GM21528 (cell line): ENCODE results near the gene DPP9.
"Not testable (repeated sequence)": the region's sequence is repeated elsewhere in the genome, so short reads cannot be mapped to it uniquely, and the experiment has no call there.

Experiments
- ATAC-seq: cut with Tn5 transposase; IDR thresholded peaks from one replicate; pipeline ENCODE4 v1.9.1; 2021; ENCODE audit warnings: mild to moderate bottlenecking, moderate library complexity; ENCODE audit not compliant: unreplicated experiment, low FRiP score

Gene DPP9

DNA sequence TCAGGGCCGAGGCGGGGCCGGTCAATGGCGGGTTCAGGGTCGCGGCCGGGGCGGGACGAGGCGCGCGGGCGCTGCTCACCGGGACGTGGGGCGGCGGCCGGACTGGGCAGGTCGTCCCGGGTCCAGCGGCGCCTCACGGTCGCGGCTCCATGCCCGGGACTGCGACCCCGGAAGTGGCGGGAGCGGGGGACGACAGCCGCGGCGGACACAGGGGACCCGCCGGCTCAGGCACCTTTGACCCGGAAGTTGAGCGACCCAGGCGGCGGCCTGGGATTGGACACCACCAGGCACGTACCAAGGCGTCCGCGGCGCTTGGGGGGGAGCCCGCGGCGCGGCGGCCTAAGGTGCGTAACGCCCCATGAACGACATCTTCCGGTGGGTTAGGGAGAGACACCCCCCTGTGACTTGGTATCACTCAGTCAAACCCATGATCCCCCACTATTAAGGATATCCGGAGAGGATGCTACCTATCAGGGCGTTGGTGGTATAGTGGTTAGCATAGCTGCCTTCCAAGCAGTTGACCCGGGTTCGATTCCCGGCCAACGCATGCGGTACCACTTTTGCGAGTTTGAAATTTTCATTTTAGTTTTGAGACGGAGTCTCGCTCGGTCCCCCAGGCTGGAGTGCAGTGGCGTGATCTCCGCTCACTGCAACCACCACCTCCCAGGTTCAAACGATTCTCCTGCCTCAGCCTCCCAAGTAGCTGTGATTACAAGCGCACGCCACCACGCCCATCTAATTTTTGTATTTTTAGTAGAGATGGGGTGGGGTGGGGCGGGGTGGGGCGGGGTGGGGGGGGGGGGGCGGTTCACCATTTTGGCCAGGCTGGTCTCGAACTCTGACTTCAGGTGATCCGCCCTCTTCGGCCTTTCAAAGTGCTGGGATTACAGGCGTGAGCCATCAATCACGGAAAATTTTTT, at the start of gene DPP9:
Gene DPP9 (minus strand): TSS at position 248 of the 920 bp plus-strand sequence. CDS start 3,936 bp downstream, outside the sequence.
- ATAC-seq: peak; percentile 84

DNA sequence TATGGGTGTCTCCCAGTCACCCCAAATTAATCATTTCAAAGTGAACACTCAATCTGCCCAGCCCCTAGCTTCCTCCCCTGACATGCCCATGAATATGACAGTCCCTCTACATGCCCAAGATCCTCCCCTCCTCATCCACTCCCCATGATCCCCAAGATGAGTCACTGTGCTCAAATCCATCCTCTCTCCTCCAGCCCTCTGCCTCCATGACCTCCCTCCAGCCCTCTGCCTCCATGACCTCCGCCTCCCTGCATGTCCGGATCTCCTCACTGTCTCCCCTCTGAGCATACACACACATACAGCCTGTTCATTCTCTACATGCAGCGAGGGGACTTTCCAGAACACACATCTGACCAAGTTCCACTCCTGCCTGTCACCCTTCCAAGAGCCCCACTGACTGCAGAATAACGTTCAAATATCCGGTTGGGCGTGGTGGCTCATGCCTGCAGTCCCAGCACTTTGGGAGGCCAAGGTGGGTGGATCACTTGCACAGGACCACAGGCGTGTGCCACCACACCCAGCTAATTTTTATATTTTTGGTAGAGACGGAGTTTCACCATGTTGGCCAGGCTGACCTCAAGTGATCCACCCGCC, 49.5 kb upstream of the DPP9 start:
- ATAC-seq: no peak

DNA sequence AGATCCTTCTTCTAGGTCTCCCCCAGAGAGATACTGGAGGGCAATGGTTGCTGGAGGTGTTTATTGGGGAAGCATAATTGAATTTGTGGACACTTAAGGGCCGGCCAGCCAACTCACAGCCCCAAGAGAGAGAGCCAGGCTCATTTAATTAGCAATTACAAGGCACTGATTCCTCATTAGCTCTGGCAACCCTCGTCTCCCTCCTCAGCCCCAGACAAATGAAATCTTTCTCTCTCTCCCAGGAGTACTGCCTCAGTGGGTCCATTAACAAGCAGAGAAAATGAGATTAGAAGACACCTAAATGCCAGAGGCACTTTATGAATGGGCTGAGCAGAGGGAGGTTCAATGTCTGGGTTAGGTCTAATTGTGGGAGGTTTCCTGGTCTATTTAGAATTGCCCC, 48.9 kb upstream of the DPP9 start:
- no peak for ATAC-seq

DNA sequence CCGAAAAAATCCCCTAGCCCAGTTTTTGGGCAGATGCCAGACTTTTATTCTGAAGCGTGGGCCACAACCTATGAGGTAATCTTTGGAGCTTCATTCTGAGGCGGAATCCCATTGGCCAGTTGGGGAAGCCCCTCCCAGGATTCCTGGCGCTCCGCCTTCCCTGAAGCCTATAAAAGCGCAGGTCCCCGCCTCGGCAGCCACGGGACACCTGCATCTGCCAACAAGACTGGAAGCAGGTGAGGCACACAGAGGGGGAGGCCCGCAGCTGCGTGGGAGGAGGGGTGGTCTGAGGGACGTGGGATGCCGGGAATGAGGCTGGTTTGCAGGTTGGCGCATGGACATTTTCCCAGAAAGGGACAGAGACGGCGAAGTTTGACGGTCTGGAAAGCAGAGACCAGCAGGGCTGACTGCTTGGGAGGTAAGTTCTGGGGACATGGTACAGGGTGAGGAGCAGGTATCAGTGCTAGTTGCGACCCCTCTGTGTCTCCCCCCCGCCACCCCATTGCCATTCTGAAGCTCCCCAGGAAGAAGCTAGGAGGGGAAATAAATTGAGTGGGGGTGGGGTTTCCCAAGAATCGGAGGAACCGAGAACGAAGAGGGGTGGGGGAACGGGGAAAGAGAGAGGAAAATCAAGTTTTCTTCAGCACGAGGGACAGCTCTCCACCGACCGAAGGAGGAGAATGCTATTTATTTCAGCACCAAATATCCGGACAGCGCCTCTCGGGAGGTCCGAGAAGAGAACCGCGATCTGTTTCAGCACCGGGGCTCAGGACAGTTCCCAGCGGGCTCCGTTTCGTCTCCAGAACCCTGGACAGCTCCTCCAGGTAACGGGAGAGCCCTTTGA, 45.5 kb upstream of the DPP9 start:
- no peak for ATAC-seq

DNA sequence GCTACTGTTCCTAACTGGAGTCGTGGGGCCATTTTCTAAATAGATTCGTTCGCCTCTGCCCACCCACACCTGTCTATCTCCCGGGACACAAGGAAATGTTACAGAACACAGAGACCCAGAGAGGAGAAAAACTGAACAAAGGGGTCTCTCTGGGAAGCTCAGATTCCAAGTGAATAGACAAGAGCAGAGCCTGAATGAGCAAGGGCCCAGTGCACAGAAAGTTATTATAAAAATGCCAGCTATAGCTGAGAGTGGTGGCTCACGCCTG, 40.7 kb upstream of the DPP9 start:
- no peak for ATAC-seq

DNA sequence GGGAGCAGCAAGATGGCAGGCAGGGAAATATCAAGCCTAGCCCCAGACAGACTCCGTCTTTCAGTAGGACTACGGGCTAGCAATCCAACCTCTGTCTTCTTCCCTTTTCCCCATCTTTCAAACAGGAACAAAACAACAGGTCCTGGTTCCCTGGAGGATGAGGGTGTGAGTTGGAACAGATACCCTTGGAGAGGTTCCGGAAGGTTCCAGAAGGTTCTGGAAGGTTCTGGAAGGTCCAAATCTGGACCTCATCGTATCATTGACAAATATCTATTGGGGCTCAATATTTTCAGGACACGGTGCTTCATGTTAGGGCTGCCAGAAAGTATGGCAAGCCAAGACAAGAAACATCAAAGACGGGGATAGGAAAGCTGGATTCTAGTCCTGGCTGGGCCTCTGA, 39.4 kb upstream of the DPP9 start:
- no peak for ATAC-seq

DNA sequence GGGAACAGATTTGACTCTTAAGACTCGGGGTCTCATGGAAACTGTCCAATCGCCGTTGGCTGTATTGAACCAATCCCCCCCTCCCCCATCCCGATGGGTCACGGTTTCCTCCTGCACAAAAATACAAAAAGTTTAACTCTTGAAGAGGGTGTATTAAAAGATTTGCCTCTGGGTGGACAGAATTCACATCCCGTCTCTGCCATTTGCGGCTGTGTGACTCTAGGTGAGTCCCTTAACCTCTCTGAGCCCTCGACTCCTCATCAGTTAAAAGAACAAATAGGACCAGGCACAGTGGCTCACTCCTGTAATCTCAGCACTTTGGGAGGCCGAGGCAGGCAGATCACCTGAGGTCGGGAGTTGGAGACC, 36.6 kb upstream of the DPP9 start:
- ATAC-seq: no peak

DNA sequence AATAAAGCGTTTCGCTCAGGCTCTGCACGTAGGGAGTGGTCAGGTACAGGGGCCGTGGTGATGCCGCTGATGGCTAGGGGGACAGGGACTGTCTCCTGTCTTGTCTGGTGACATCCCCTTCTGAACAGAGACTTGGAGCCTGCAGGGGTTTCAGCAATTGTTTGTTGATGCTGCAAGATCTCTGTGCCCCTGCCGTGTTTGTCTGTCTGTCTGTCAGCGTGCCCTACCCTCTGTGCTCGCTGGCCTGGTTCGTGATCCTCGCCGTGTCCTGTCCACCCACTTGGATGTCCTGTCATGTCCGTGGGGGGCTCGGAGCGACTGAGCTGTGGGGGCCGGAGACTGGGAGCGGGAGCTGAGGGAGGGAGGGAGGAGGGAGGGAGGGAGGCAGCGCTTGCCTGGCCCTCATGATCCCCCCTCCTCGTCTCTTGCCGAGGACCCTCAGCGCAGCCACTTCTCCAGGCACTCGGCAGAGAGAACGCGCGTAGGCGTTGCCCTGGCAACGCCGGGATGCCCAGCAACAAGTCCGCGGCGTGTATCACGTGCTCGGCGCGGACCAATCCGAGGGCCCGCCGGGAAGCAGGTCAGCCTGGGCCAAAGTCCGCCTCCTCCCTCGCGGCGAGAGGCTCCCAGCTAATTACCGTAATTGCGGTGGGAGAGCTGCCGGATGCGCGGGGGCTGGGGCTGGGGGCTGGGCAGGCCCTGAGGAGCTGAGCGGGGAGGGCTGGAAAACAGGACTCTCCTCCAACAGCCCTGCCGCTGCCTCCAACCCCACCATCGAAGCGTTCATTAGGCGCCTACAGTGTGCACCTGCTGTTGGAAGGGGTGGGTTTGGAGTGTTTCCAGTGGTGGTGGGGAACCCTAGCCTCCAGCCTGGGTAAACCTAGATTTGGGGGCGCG, 36.0 kb upstream of the DPP9 start:
- ATAC-seq: no peak

DNA sequence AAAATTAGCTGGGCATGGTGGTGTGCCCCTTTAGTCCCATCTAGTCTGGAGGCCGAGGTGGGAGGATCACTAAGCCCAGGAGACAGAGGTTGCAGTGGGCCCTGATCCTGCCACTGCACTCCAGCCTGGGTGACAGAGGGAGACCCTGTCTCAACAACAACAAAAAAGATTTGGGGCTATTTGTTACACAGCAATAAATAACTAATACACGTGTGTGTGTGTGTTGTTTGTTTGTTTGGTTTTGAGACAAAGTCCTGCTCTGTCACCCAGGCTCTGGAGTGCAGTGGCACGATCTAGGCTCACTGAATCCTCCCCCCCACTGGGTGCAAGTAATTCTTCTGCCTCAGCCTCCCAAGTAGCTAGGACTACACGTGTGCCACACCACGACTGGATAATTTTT, 35.0 kb upstream of the DPP9 start:
- no peak for ATAC-seq

DNA sequence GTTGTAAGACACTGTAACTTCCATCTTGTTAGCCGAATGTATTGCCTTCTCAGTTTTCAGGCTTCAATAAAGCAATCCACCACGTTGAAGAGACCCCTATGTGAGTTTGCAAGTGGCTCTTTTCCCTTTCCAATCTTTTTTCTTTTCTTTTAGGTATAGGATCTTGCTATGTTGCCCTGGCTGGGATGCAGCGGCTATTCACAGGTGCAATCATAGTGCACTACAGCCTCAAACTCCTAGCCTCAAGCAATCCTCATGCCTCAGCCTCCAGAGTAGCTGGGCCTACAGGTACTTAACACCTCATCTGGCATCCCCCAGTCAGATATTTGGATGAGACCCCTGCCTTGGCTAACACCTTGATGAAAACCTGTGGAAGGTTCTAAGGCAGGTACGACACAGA, 34.4 kb upstream of the DPP9 start:
- no peak for ATAC-seq

DNA sequence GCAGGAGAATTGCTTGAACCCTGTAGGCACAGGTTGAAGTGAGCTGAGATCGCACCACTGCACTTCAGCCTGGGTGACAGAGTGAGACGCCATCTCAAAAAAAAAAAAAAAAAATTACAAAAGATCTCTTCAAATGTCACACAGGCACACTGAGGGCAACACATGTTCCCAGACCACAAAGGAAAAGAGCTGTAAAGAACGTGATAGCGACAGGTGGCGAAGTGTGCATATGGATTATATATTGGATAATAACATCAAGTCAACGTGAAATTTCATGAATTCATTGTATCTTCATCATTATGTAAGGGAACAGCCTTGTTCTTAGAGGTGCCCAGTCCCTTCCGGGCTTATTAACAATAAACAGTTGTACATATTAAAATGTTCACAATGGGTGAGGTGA, 31.8 kb upstream of the DPP9 start:
- no peak for ATAC-seq

DNA sequence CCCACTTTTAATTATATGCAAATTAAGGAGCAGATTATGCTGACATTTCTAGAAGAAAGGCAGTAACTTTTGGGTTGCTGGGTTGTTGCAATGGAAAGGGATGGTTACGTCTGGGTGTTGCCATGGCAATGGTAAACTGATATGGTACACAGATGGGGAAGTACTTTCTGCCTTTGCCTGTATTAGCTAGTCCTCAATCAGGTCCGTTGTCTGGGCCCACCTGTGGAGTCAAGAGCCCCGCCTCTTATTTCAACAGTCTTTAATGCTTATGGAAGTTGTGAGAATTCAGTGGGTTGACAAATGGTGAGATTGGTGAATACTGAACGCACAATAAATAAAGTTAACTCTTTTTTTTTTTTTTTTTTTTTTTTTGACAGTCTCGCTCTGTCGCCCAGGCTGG, 30.6 kb upstream of the DPP9 start:
- no peak for ATAC-seq

DNA sequence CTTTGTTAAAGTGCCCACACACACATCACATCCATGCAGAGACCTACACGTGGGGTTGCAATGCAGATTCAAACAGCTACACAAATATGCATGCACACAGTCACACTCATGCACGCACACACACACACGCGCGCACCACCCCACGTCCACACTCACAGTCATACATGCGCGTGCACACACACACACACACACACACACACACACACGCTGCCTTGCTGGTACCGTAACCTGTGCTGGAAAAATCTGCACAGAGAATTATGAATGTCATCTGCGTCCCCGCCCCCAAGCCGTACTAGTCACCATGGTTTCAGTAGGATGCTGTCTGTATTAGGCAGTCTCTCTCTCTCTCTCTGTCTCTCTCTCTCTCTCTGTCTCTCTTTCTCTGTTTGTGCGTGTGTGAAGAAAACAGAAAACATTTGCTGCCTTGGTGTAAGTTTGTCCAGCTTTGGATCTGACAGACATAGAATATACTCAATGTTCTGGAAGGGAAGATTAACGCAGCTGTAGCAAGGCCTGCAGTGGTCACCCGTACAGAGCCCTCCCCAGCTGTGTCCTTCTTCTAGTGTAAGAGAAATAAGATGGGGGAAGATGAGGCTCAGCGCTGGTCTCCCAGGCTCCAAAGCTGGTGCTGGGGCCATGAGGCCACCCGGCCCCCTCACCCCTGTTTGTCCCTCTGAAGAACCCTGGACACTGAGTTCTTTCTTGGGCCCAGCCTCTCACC, 26.4 kb upstream of the DPP9 start:
- ATAC-seq: no peak

DNA sequence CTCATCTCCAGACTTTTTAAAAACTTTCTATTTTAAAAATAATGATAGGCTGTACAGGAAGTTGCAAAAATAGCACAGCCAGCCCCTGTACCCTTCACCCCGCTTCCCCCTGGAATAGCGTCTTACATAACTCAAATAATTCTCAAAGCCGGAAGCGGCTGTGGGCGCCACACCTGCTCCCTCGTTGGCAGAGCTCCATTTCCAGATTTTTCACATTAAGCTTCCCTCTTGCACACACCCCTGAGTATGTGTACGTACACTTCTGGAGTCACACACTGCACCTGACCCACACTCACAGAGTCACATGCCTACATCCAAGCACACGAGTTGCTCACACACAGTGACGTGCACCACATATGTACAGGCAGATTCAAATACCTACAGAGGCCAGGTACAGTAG, 24.9 kb upstream of the DPP9 start:
- no peak for ATAC-seq

DNA sequence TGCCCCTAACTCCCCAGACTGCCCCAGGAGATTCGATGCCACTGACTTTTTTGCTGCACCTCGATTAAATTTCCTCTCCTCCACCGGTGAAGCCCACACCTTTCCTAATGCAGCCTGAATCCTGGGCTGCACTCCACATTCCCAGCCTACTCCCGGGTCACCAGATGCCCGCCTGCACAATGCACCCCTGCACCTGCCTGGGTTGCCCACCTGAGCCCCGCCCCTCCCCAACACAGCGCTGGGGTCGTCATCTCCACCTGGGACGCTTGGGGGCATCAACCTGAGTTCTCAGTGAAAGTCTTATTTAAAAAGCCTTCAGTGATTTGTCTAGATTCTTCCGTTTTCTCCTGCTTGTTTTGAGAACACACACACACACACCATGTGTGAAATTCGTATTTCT, 24.5 kb upstream of the DPP9 start:
- no peak for ATAC-seq

DNA sequence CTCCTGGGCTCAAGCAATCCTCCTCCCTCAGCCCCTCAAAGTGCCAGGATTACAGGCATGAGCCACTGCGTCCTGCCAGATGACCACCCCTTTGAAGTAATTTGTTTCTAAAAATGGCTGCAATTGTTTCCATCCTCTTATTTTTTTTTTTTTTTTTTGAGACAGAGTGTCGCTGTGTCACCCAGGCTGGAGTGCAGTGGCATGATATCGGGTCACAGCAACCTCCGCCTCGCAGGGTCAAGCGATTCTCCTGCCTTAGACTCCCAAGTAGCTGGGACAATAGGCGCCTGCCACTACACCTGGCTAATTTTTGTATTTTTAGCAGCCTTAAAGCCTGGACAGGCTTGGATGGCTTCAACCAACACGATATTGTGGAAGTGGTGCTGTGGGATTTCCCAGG, 22.3 kb upstream of the DPP9 start:
- ATAC-seq: no peak

DNA sequence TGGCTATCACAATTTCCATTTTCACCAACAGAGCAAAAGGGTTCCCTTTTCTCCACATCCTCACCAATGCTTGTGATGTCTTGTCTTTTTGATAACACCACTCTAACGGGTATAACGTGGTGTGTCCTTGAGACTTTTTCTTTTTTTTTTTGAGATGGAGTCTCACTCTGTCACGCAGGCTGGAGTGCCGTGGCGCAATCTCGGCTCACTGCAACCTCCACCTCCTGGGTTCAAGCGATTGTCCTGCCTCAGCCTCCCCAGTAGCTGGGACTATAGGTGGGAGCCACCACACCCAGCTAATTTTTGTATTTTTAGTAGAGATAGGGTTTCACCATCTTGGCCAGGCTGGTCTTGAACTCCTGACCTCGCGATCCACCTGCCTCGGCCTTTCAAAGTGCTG, 21.5 kb upstream of the DPP9 start:
- ATAC-seq: not testable (repeated sequence)

DNA sequence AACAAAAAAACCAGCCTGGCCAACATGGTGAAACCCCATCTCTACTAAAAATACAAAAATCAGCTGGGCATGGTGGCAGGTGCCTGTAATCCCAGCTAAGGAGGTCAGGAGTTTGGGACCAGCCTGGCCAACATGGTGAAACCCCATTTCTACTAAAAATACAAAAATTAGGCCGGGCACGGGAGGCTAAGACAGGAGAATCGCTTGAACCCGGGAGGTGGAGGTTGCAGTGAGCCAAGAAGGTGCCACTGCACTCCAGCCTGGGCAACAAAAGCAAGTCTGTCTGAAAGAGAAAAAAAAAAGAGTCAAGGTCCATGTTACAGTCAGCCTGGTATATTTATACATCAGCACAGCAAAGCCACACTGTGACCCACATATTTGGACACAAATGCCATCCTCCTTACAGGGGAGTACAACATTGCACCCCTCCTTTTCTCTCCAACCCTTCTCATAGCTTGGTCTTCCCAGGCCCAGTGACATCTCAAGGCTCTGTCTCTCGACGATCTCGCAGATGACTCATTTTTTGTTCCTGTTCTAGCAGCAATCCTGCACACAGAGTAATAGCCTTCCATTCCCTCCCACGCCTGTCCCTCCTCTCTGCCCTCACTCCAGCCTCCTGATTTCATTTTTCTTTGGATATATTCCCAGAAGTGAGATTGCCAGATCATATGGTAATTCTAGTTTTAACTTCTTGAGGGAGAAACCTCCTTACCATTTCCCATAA, 21.0 kb upstream of the DPP9 start:
- no peak for ATAC-seq
